Nephron progenitor cell (in vitro differentiated cells): Measurements from ENCODE around the gene MAFG.

Source experiments
- DNase-seq: peaks from one replicate; pipeline ENCODE4 v3.0.0; 2021
- H3K27ac Mint-ChIP-seq: 2 replicates; pipeline ENCODE4 v1.8.0; 2021; ENCODE audit warnings: mild to moderate bottlenecking, moderate library complexity, mixed read lengths
- H3K27me3 Mint-ChIP-seq: 2 replicates; pipeline ENCODE4 v1.8.0; 2021; ENCODE audit warnings: mild to moderate bottlenecking, low read depth, mixed read lengths; ENCODE audit not compliant: poor library complexity
- H3K36me3 Mint-ChIP-seq: 2 replicates; pipeline ENCODE4 v1.8.0; 2021; ENCODE audit warnings: low read depth, mixed read lengths
- H3K4me1 Mint-ChIP-seq: 2 replicates; pipeline ENCODE4 v1.8.0; 2021; ENCODE audit warnings: mixed read lengths
- H3K4me3 Mint-ChIP-seq: 2 replicates; pipeline ENCODE4 v1.8.0; 2021; ENCODE audit warnings: mild to moderate bottlenecking, moderate library complexity, mixed read lengths
- H3K9me3 Mint-ChIP-seq: 2 replicates; pipeline ENCODE4 v1.8.0; 2021; ENCODE audit warnings: mild to moderate bottlenecking, moderate library complexity, mixed read lengths
- CTCF ChIP-seq: fragments of 200-600 bp; sonication (generic); IDR thresholded peaks from 2 replicates; pipeline ENCODE4 v1.5.0; 2021; ENCODE audit warnings: antibody characterized with exemption

MAFG gene

GRCh38 chr17:81925860-81926450 is 1.6 kb downstream of the MAFG start:
- Mint-ChIP-seq H3K27ac (peak overlapping the region; percentile 94), H3K9me3 (no peaks in the 10 kb centered on the region), H3K4me1 (peaks cover 56% of the 10 kb centered on the region), H3K27me3 (no peaks in the 10 kb centered on the region), H3K4me3 (peak overlapping the region; percentile 80), H3K36me3 (peaks cover 5% of the 10 kb centered on the region)
- TF ChIP-seq CTCF = no peak
- no peak for DNase-seq

GRCh38 chr17:81924557-81925532 is 2.7 kb downstream of the MAFG start:
- Mint-ChIP-seq H3K4me3 (peak overlapping the region; percentile 80), H3K27me3 (no peaks in the 10 kb centered on the region), H3K4me1 (peaks cover 54% of the 10 kb centered on the region), H3K9me3 (no peaks in the 10 kb centered on the region), H3K36me3 (peaks cover 6% of the 10 kb centered on the region), H3K27ac (peak overlapping the region; percentile 90)
- DNase-seq = no peak
- TF ChIP-seq CTCF = no peak

- DNase-seq = peak; percentile 72
- H3K36me3 Mint-ChIP-seq = peaks cover 6% of the 10 kb centered on the region
- no peaks in the 10 kb centered on the region for H3K9me3 Mint-ChIP-seq
- no peaks in the 10 kb centered on the region for H3K27me3 Mint-ChIP-seq
- H3K4me1 Mint-ChIP-seq = peaks cover 49% of the 10 kb centered on the region
- peak overlapping the region; percentile 96 for H3K27ac Mint-ChIP-seq
- H3K4me3 Mint-ChIP-seq = peak overlapping the region; percentile 72
- no peak for TF ChIP-seq CTCF
Observed at GRCh38 chr17:81923302-81924260, 4.0 kb downstream of the MAFG start.

GRCh38 chr17:81922566-81923301 is 4.8 kb downstream of the MAFG start:
- no peak for DNase-seq
- Mint-ChIP-seq H3K27ac (no peak overlapping the region), H3K36me3 (peaks cover 6% of the 10 kb centered on the region), H3K9me3 (no peaks in the 10 kb centered on the region), H3K4me3 (no peak overlapping the region), H3K27me3 (no peaks in the 10 kb centered on the region), H3K4me1 (peaks cover 54% of the 10 kb centered on the region)
- TF ChIP-seq CTCF = no peak

GRCh38 chr17:81921996-81922565 is 5.5 kb downstream of the MAFG start:
- DNase-seq = no peak

More at GRCh38 chr17:81921996-81922565, 5.5 kb downstream of the MAFG start:
- Mint-ChIP-seq H3K27ac (no peak overlapping the region), H3K4me3 (no peak overlapping the region), H3K36me3 (peaks cover 6% of the 10 kb centered on the region), H3K27me3 (no peaks in the 10 kb centered on the region), H3K9me3 (no peaks in the 10 kb centered on the region), H3K4me1 (peaks cover 59% of the 10 kb centered on the region)
- TF ChIP-seq CTCF = no peak
